Measurements from ENCODE around the gene FBXL7. TPM values are rescaled to one million over a fixed set of nuclear protein-coding genes. Genes with fewer than 3 reads are reported as not detected.

The FBXL7 gene
- total and polyA plus RNA-seq, 2 of the 8 experiments (the other 6 are each of a cell fraction or from before 2014, with no cell fraction given): 17.7 to 17.8 TPM

DNA sequence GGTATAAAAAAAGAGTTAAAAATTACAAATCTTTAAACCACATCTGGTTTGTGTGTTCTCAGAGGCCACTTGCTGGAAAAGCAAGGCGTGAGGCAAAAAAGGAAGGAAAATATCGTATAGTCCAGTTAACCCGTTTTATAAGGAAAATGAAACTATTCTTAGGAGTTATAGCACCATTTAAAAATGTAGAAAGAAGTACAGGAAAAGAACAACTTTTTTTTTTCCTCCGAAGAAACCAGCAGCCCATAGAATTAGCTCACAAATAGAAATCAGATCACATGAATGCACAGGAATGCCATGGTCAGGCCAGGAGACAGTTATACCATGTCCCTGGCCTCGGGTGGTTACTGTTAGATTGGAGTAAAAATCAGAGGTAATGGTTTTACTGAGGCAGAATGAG lies 241.6 kb downstream of the FBXL7 start:
- H3K9me3 ChIP-seq (ENCODE audit: insufficient read depth in 2 of 2, low read depth in 1 of 2, low read length in 1 of 2): peaks cover 13 to 16% of the 10 kb centered on the region in 2 experiments
- H3K4me1 ChIP-seq (replicated peaks in 1 of 4; ENCODE audit: control insufficient read depth in 3 of 4, insufficient read depth in 4 of 4, low read length in 3 of 4): no peaks in the 10 kb centered on the region
- H3K4me2 ChIP-seq (ENCODE audit: insufficient read depth in 1 of 2, low read depth in 2 of 2, low read length in 2 of 2): no peak overlapping the region
- H2AK5ac ChIP-seq (ENCODE audit: low read depth, low read length): no peak overlapping the region
- TF ChIP-seq NANOG (IDR thresholded peaks at IDR 0.05; ENCODE audit: insufficient read depth, low read depth, low read length, poor library complexity, severe bottlenecking) (no peak), POLR2A (IDR thresholded peaks at IDR 0.05; ENCODE audit: control extremely low read depth in 1 of 2, low read depth in 2 of 2, low read length in 2 of 2) (no peak), BRCA1 (IDR thresholded peaks at IDR 0.05; ENCODE audit: low read depth, low read length) (no peak)
- H4K8ac ChIP-seq (ENCODE audit: extremely low read depth, insufficient read depth, low read length): no peak overlapping the region
- no peak overlapping the region for H3K56ac ChIP-seq (replicated peaks; ENCODE audit: insufficient read length, low read depth, low read length)
- no peak overlapping the region for H2AFZ ChIP-seq (ENCODE audit: low read length)
- H2BK15ac ChIP-seq (ENCODE audit: low read length): no peak overlapping the region
- peaks cover 2% of the 10 kb centered on the region; the same call in 1 of the 2 replicates for H3K79me1 ChIP-seq (ENCODE audit: low read depth, low read length)
- DNase-seq (ENCODE audit: low read depth in 1 of 2, low spot score in 2 of 2) (no peak), FAIRE-seq (no peak)
- H4K5ac ChIP-seq (ENCODE audit: insufficient read length, low read depth, low read length): no peak overlapping the region
- H3K36me3 ChIP-seq (ENCODE audit: control insufficient read depth in 2 of 4, insufficient read depth in 4 of 4, low read length in 3 of 4): peaks cover 0 to 8% (median 0%) of the 10 kb centered on the region in 4 experiments; a peak in 3 of 8 replicates
- H4K20me1 ChIP-seq (replicated peaks in 1 of 2; ENCODE audit: control insufficient read depth in 1 of 2, insufficient read depth in 2 of 2, low read length in 2 of 2): no peaks in the 10 kb centered on the region
- no peak overlapping the region for H3K23ac ChIP-seq (ENCODE audit: insufficient read length)
- no peak overlapping the region for H2BK120ac ChIP-seq (replicated peaks; ENCODE audit: low read depth, low read length)
- H3K4ac ChIP-seq (replicated peaks; ENCODE audit: insufficient read length, low read depth, low read length): no peak overlapping the region
- H3K27ac ChIP-seq (ENCODE audit: low read depth, low read length): no peak overlapping the region
- H3K14ac ChIP-seq (ENCODE audit: insufficient read length): no peak overlapping the region
- no peak overlapping the region for H3K18ac ChIP-seq (ENCODE audit: extremely low read depth, low read length)
- no peaks in the 10 kb centered on the region for H3K23me2 ChIP-seq (ENCODE audit: low read depth, low read length)
- WGBS, 2 experiments (ENCODE audit: extremely low coverage in 1 of 2, insufficient coverage in 1 of 2, insufficient read length in 1 of 2, insufficient replicate concordance in 2 of 2, low coverage in 1 of 2, low lambda C conversion rate in 2 of 2, missing lambda C conversion rate in 1 of 2): 90% methylated on average over 5 of the region's 5 CpGs; no CpG with 5 or more reads in 1 of the 2 experiments
- H3K4me3 ChIP-seq (ENCODE audit: extremely low read depth in 1 of 4, insufficient read depth in 2 of 4, low read depth in 3 of 4, low read length in 4 of 4): no peak overlapping the region
- no peak overlapping the region for H4K91ac ChIP-seq (replicated peaks; ENCODE audit: insufficient read length, low read length)
- no peak overlapping the region for H2BK5ac ChIP-seq (ENCODE audit: low read depth, low read length)
- POLR2A ChIA-PET (ENCODE audit: partially characterized antibody): no interaction called here
- H3K79me2 ChIP-seq (ENCODE audit: control insufficient read depth in 1 of 2, insufficient read depth in 2 of 2, low read length in 2 of 2): no peaks in the 10 kb centered on the region
- no peak overlapping the region for H3K9ac ChIP-seq (replicated peaks in 1 of 4; ENCODE audit: extremely low read depth in 1 of 4, low read depth in 3 of 4, low read length in 3 of 4)
- no peaks in the 10 kb centered on the region for H3K27me3 ChIP-seq (replicated peaks in 1 of 4; ENCODE audit: control insufficient read depth in 3 of 4, extremely low read depth in 1 of 4, insufficient read depth in 3 of 4, low read length in 3 of 4)
- no peak overlapping the region for H2BK12ac ChIP-seq (ENCODE audit: low read depth, low read length)
- H2BK20ac ChIP-seq (ENCODE audit: low read length): no peak overlapping the region
- CTCF ChIA-PET (ENCODE audit: partially characterized antibody): interaction anchor here (0.6 to 0.8 kb wide), 2 partner anchors 130 to 279 kb away, joined by 3 to 5 read pairs; no protein-coding TSS in a partner anchor

Measured in H1 (cell line).